Breast epithelium (tissue), 3 donors: ENCODE measurements around the gene DBH.

Experiments used
- POLR2A ChIP-seq: fragments of 450-650 bp; IDR thresholded peaks from one replicate; pipeline ENCODE4 v1.6.1; 2016; ENCODE audit warnings: antibody characterized with exemption, mild to moderate bottlenecking, moderate library complexity
- POLR2AphosphoS5 ChIP-seq, 3 donors: sonication (generic); formaldehyde crosslinking; IDR thresholded peaks; one replicate each; pipeline ENCODE4 v1.6.1; 2017; ENCODE audit warnings: antibody characterized with exemption in 3 of 3
- TF ChIP-seq, protein P1 (sequence below), 3 donors: fragments of 450-650 bp; IDR thresholded peaks; one replicate each; pipeline ENCODE4 v1.5.1; 2016 to 2017; ENCODE audit warnings: antibody characterized with exemption in 3 of 3, mild to moderate bottlenecking in 3 of 3, moderate library complexity in 3 of 3

DNA sequence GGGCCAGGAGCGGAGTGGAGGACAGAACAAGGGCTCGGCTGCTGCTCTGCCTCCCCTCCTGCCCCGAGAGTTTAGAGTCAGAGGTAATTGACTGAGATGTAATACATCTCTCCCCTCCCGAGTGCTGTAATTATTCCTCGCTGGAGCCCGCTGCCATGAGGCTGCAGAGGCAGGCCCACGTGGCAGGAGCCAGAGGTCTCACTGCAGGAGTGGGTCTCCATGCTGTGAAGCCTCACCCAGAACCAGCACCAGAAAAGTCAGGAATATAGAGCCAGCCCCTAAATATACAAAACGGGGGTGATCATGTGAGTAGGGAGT lies 29.5 kb upstream of the DBH start:
- TF ChIP-seq, protein P1, sequence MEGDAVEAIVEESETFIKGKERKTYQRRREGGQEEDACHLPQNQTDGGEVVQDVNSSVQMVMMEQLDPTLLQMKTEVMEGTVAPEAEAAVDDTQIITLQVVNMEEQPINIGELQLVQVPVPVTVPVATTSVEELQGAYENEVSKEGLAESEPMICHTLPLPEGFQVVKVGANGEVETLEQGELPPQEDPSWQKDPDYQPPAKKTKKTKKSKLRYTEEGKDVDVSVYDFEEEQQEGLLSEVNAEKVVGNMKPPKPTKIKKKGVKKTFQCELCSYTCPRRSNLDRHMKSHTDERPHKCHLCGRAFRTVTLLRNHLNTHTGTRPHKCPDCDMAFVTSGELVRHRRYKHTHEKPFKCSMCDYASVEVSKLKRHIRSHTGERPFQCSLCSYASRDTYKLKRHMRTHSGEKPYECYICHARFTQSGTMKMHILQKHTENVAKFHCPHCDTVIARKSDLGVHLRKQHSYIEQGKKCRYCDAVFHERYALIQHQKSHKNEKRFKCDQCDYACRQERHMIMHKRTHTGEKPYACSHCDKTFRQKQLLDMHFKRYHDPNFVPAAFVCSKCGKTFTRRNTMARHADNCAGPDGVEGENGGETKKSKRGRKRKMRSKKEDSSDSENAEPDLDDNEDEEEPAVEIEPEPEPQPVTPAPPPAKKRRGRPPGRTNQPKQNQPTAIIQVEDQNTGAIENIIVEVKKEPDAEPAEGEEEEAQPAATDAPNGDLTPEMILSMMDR (IDR thresholded peaks at IDR 0.05) = no peak
- no peak for TF ChIP-seq POLR2AphosphoS5 (IDR thresholded peaks at IDR 0.05)
- no peak for TF ChIP-seq POLR2A
